Uterus (tissue), 2 donors: ENCODE measurements around the gene JPT2.

ENCODE experiments used
- CTCF ChIP-seq, 4 experiments: fragments of 200-600 bp in 2 of 4; fragments of 450-650 bp in 2 of 4; sonication (generic) in 2 of 4; IDR thresholded peaks; one replicate each; pipeline ENCODE4 v1.5.1; 2016 to 2019; ENCODE audit warnings: antibody characterized with exemption in 4 of 4, mild to moderate bottlenecking in 2 of 4, moderate library complexity in 1 of 4
- POLR2A ChIP-seq, 2 donors: fragments of 450-650 bp; IDR thresholded peaks; one replicate each; pipeline ENCODE4 v1.6.1; 2016; ENCODE audit warnings: antibody characterized with exemption in 2 of 2, mild to moderate bottlenecking in 1 of 2, moderate library complexity in 1 of 2

- TF ChIP-seq CTCF (IDR thresholded peaks at IDR 0.05) (no peak), POLR2A (IDR thresholded peaks at IDR 0.05) (no peak)
Observed at GRCh38 chr16:1691276-1691675, 13.2 kb downstream of the JPT2 start.
